SU-DHL-6 (cell line): ENCODE results near the gene CNOT4.

Source experiments
- CTCF ChIP-seq: fragments of 200-600 bp; sonication (generic); IDR thresholded peaks from one replicate; pipeline ENCODE4 v1.5.1; 2017; ENCODE audit warnings: antibody characterized with exemption, mild to moderate bottlenecking, low read length, moderate library complexity; ENCODE audit not compliant: insufficient read depth, poor library complexity, severe bottlenecking
- EZH2phosphoT487 ChIP-seq: fragments of 200-600 bp; sonication (generic), shearing (Covaris generic); conservative IDR thresholded peaks from 2 replicates; pipeline ENCODE4 v1.6.1; 2018; ENCODE audit warnings: mild to moderate bottlenecking, antibody characterized with exemption, low read length, moderate library complexity, mixed read lengths

- no peak for TF ChIP-seq CTCF
- TF ChIP-seq EZH2phosphoT487, result no peak
These were observed 82.7 kb downstream of the CNOT4 start for GRCh38 chr7:135427166-135427565.
